Hepatocyte (in vitro differentiated cells): Measurements from ENCODE around the gene RBM14.

Source experiments
- CTCF ChIP-seq: fragments of 200-600 bp; sonication (generic); IDR thresholded peaks from 2 replicates; pipeline ENCODE4 v1.5.1; 2016; ENCODE audit warnings: antibody characterized with exemption, mild to moderate bottlenecking; ENCODE audit not compliant: poor library complexity
- EZH2 ChIP-seq: fragments of 200-600 bp; sonication (generic); IDR thresholded peaks from 2 replicates; pipeline ENCODE4 v1.6.1; 2016; ENCODE audit warnings: antibody characterized with exemption, mild to moderate bottlenecking, borderline replicate concordance

GRCh38 chr11:66598993-66599392 lies 17.4 kb upstream of the RBM14 start:
- TF ChIP-seq CTCF, result no peak
- no peak for TF ChIP-seq EZH2
